ENCODE data around the gene LRRC1. TPM values are rescaled to one million over a fixed set of nuclear protein-coding genes. Genes with fewer than 3 reads are reported as not detected.
"Not testable (repeated sequence)": the region's sequence is repeated elsewhere in the genome, so short reads cannot be mapped to it uniquely, and the experiment has no call there.

LRRC1 gene
- total RNA-seq, 4 donors from 2014 or later = 41.7 to 52.4 (median 48.4) TPM

- TF ChIP-seq CTCF (IDR thresholded peaks at IDR 0.05) (no peak), POLR2A (IDR thresholded peaks at IDR 0.05) (no peak)
- Histone ChIP-seq H3K9me3 (no peaks in the 10 kb centered on the region), H3K27ac (no peak overlapping the region), H3K27me3 (no peaks in the 10 kb centered on the region), H3K4me1 (peaks cover 25 to 46% of the 10 kb centered on the region in 2 donors), H3K36me3 (no peaks in the 10 kb centered on the region), H3K4me3 (replicated peaks in 1 of 3) (no peak overlapping the region)
- intact Hi-C loops (cut with DNase I) = no loop called here
- WGBS, 2 donors = 55 to 62% methylated on average over 4 of the region's 4 CpGs
- peak; percentile 34 to 40 for DNase-seq
These were observed 10.9 kb downstream of the LRRC1 start for GRCh38 chr6:53805725-53806124.

DNA sequence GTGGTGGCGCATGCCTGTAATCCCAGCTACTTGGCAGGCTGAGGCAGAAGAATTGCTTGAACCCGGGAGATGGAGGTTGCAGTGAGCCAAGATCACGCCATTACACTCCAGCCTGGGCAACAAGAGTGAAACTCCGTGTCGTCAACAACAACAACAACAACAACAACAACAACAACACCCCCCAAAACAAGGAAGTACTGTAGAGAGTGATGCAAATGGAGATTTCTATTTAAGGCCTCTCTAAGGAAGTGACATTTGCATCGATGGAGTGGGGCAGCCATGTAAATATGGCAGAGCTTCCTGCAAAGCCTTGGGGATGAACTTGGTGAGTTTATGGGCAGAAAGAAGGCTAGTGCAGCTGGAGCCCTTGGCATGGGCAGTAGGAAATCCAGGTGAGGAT is 12.8 kb downstream of the LRRC1 start:
- DNase-seq = not testable (repeated sequence)
- H3K4me1 ChIP-seq = peaks cover 36 to 50% of the 10 kb centered on the region in 2 donors

GRCh38 chr6:53808302-53808881 is 13.6 kb downstream of the LRRC1 start:
- TF ChIP-seq CTCF (IDR thresholded peaks at IDR 0.05) = no peak
- TF ChIP-seq POLR2A (IDR thresholded peaks at IDR 0.05) = no peak
- no peak for DNase-seq
- peaks cover 28 to 50% of the 10 kb centered on the region in 2 donors for H3K4me1 ChIP-seq
- H3K4me3 ChIP-seq (replicated peaks in 1 of 3) = no peak overlapping the region
- H3K27ac ChIP-seq = no peak overlapping the region
- intact Hi-C loops (cut with DNase I) = no loop called here
- H3K27me3 ChIP-seq = no peaks in the 10 kb centered on the region
- no peaks in the 10 kb centered on the region for H3K9me3 ChIP-seq
- H3K36me3 ChIP-seq = no peaks in the 10 kb centered on the region

More for the DNA sequence above, 12.8 kb downstream of the LRRC1 start:
- H3K4me3 ChIP-seq (replicated peaks in 1 of 3); H3K27me3 ChIP-seq; H3K36me3 ChIP-seq; intact Hi-C loops (cut with DNase I); H3K27ac ChIP-seq; H3K9me3 ChIP-seq: not testable (repeated sequence)
- WGBS, 2 donors = 93 to 96% methylated on average over 6 of the region's 6 CpGs

DNA sequence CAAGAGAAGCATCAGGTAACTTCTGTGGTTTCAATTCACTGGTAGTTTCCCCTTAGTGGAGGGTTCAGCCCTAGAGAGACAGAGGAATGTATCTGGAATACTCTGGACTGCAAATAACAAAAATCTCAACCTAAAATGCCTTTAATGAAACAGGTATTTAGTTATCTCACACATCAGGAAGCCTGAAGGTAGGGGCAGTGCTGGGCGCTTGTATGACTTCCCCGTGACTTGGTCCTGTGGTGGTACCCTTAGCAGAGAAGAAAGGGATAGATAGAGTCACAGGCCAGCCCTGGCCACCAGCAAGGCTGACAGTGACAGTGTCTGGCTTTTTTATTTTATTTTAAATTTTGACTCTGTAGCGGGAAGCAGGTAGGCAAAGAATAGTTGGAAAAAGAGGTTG is 14.9 kb downstream of the LRRC1 start:
- Histone ChIP-seq H3K27ac (peak overlapping the region in 2 of 3 donors; percentile 73 to 84), H3K4me1 (peaks cover 29 to 59% of the 10 kb centered on the region in 2 donors), H3K4me3 (replicated peaks in 1 of 3) (no peak overlapping the region), H3K9me3 (no peaks in the 10 kb centered on the region), H3K27me3 (no peaks in the 10 kb centered on the region), H3K36me3 (no peaks in the 10 kb centered on the region)
- intact Hi-C loops (cut with DNase I) = no loop called here
- 95 to 99% methylated on average over 3 of the region's 3 CpGs for WGBS, 2 donors
- no peak for DNase-seq
- TF ChIP-seq CTCF (IDR thresholded peaks at IDR 0.05) = no peak
- TF ChIP-seq POLR2A (IDR thresholded peaks at IDR 0.05) = no peak

DNA sequence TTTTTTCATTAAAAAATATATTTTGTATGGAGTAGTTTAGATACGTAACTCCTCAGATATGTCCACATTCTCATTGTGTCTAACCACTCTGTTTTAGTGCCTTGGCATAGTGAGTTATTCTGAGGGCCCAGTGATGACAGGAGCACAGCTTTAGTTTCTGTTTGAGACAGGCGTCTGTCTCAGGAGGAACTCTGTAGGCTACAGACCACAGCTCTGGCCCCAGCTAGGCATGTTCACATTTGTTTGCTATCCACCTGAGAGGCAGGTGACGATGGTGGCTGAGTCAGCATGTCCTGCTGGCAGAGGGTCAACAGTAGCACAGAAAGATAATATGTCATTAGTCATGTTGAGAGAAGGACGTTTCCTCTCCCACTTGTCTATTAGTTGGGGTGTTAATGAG is 16.3 kb downstream of the LRRC1 start:
- no peaks in the 10 kb centered on the region for H3K27me3 ChIP-seq
- peak; percentile 87 to 92 for DNase-seq
- H3K4me3 ChIP-seq (replicated peaks in 1 of 3) = no peak overlapping the region
- peak overlapping the region; percentile 72 to 84 (median 73) for H3K27ac ChIP-seq
- H3K9me3 ChIP-seq = no peaks in the 10 kb centered on the region
- peak in 1 of 2 donors; percentile 42 for TF ChIP-seq POLR2A (IDR thresholded peaks at IDR 0.05)
- TF ChIP-seq CTCF (IDR thresholded peaks at IDR 0.05) = no peak
- H3K36me3 ChIP-seq = no peaks in the 10 kb centered on the region
- peaks cover 31 to 58% of the 10 kb centered on the region in 2 donors for H3K4me1 ChIP-seq
- intact Hi-C loops (cut with DNase I) = no loop called here
- 39 to 54% methylated on average over 3 to 4 of the region's 4 CpGs for WGBS, 2 donors

All from thyroid gland (tissue), 4 donors.